Testis (tissue), 3 donors: ENCODE measurements around the gene GSC. TPM values are rescaled to one million over a fixed set of nuclear protein-coding genes. Genes with fewer than 3 reads are reported as not detected.
A peak's percentile ranks its signal among the peaks of the same experiment; 100 is the strongest.
"Not testable (repeated sequence)": the region's sequence is repeated elsewhere in the genome, so short reads cannot be mapped to it uniquely, and the experiment has no call there.

Experiments used
- DNase-seq: peaks from one replicate; pipeline ENCODE4 v3.0.0-alpha.2; 2019
- H3K27ac ChIP-seq, 2 donors: fragments of 200-600 bp; sonication (generic); one replicate each; pipeline ENCODE4 v1.5.1; 2019
- H3K27me3 ChIP-seq: fragments of 200-600 bp; sonication (generic); one replicate; pipeline ENCODE4 v1.5.1; 2019
- H3K36me3 ChIP-seq: fragments of 200-600 bp; sonication (generic); one replicate; pipeline ENCODE4 v1.5.1; 2017; ENCODE audit warnings: low read depth; ENCODE audit errors: missing control alignments
- H3K4me1 ChIP-seq: fragments of 200-600 bp; sonication (generic); one replicate; pipeline ENCODE4 v1.5.1; 2019
- H3K4me3 ChIP-seq, 2 donors: fragments of 200-600 bp; sonication (generic); one replicate each; pipeline ENCODE4 v1.5.1; 2017 to 2019
- H3K9me3 ChIP-seq: fragments of 200-600 bp; sonication (generic); one replicate; pipeline ENCODE4 v1.5.1; 2017
- POLR2A ChIP-seq: fragments of 450-650 bp; IDR thresholded peaks from one replicate; pipeline ENCODE4 v1.6.1; 2017; ENCODE audit warnings: antibody characterized with exemption, mild to moderate bottlenecking, moderate library complexity
- WGBS, 2 donors: methylation state at CpG; one replicate each; pipeline ENCODE4 v1.1.5; 2018; 5-methylcytosine and 5-hydroxymethylcytosine counted together
- intact Hi-C: fragments of 100-400 bp; cut with DNase I; formaldehyde crosslinking; loops from one replicate; pipeline ENCODE4 v1.15.1; 2023; ENCODE audit warnings: low total_unique reads
- polyA plus RNA-seq: library from polyadenylated mRNA; stranded (reverse); fragments of 350-450 nt; fragmentation: Illumina TruSeq; extraction: RNeasy Lipid Tissue Mini Kit (QIAGEN cat#74804); gene quantifications from one replicate; pipeline ENCODE4 v1.2.3, GENCODE V29; 2014; ENCODE audit warnings: low read depth, low replicate concordance; ENCODE audit not compliant: insufficient read depth
- total RNA-seq, 2 donors: library from RNA; depleted of rRNA; stranded (reverse); fragments of >200 nt; gene quantifications; one replicate each; pipeline ENCODE4 v1.2.3, GENCODE V29; 2016
- TF ChIP-seq, protein P1 (sequence below), 3 experiments: fragments of 450-650 bp in 2 of 3; fragments of 200-600 bp in 1 of 3; sonication (generic) in 1 of 3; IDR thresholded peaks; one replicate each; pipeline ENCODE4 v1.5.1; 2016 to 2019; ENCODE audit warnings: antibody characterized with exemption in 3 of 3, mild to moderate bottlenecking in 2 of 3, moderate library complexity in 1 of 3

The GSC gene
- total and polyA plus RNA-seq, 3 donors from 2014 or later = 0.51 to 2.0 (median 2.0) TPM

DNA sequence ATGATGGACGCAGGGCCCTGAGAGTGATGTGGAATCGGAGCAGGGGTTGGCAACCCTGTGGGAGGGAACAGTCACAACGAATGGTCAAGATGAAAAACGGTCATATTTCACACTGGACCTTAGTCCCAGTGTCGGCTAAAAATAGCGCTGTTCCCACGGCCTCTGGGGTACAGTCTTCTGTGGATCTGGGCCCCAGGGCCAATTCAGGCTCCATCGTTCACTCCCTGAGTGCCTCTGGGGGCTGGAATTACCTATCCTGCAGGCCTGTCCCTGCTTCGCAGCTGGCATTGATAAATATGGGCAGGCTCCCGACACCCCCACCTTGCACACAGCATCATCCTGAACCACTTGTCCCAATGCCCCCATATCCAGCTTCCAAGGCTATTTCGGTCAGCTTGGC lies 18.6 kb downstream of the GSC start:
- 75 to 82% methylated on average over 11 of the region's 11 CpGs for WGBS, 2 donors
- intact Hi-C loops = no loop called here
- DNase-seq = no peak
- Histone ChIP-seq H3K9me3 (no peaks in the 10 kb centered on the region), H3K27me3 (no peaks in the 10 kb centered on the region), H3K36me3 (no peaks in the 10 kb centered on the region), H3K4me3 (no peak overlapping the region), H3K27ac (no peak overlapping the region), H3K4me1 (no peaks in the 10 kb centered on the region)
- no peak for TF ChIP-seq POLR2A
- TF ChIP-seq, protein P1, sequence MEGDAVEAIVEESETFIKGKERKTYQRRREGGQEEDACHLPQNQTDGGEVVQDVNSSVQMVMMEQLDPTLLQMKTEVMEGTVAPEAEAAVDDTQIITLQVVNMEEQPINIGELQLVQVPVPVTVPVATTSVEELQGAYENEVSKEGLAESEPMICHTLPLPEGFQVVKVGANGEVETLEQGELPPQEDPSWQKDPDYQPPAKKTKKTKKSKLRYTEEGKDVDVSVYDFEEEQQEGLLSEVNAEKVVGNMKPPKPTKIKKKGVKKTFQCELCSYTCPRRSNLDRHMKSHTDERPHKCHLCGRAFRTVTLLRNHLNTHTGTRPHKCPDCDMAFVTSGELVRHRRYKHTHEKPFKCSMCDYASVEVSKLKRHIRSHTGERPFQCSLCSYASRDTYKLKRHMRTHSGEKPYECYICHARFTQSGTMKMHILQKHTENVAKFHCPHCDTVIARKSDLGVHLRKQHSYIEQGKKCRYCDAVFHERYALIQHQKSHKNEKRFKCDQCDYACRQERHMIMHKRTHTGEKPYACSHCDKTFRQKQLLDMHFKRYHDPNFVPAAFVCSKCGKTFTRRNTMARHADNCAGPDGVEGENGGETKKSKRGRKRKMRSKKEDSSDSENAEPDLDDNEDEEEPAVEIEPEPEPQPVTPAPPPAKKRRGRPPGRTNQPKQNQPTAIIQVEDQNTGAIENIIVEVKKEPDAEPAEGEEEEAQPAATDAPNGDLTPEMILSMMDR (IDR thresholded peaks at IDR 0.05) = no peak

DNA sequence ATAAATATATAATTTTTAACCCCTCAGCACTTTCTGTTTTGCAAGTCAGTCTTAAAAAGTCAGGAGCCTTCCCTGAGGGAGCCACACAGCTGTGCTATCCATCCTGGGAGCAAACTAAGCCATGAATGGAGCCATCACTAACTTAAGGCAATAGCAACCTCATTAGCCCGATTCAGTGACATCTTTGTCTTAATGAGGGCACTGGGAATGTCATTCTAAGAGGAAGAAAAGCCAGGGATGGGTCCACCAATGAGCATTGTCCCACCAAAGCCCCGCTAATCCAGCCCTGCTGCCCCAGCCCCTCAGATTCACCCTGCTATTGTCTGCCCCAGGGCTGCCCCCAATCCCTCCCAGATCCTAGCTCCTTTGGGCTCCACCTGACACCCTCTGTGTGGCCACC lies 19.5 kb downstream of the GSC start:
- Histone ChIP-seq H3K27me3 (no peaks in the 10 kb centered on the region), H3K27ac (no peak overlapping the region), H3K4me3 (no peak overlapping the region), H3K9me3 (no peaks in the 10 kb centered on the region), H3K4me1 (no peaks in the 10 kb centered on the region), H3K36me3 (no peaks in the 10 kb centered on the region)
- no peak for TF ChIP-seq POLR2A
- DNase-seq = no peak
- intact Hi-C loops = no loop called here
- 90 to 91% methylated on average over 2 of the region's 2 CpGs for WGBS, 2 donors

DNA sequence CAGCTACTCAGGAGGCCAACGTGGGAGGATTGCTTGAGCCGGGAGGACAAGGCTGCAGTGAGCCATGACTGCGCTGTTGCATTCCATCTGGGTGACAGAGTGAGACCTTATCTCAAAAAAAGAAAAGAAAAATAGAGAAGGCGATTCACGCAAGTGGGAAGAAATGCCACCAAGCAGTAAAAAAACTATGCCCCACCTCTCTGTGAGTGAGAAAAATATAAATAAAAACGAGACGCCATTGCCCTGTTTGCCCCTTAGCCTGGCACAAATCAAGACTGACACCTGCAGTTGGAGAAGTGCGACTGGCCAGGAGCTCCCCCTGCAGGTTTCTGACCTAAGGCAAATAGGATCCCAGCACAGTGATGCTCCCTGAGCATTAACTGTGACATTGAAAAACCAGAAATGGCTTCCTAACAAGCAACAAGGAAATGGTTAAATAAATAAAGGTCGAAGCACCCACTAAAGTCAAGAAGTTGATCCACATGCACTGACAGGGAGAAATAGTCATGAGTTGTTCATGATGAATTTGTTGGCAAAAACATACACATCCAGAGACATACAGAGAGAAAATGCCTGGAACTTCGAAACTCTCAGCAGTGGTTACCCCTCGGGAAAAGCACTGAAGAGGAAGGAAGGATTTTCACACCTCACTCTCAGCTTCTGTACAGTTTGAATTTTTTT lies 21.1 kb downstream of the GSC start:
- Histone ChIP-seq H3K27me3 (no peaks in the 10 kb centered on the region), H3K4me1 (no peaks in the 10 kb centered on the region), H3K27ac (no peak overlapping the region), H3K36me3 (no peaks in the 10 kb centered on the region), H3K4me3 (no peak overlapping the region), H3K9me3 (no peaks in the 10 kb centered on the region)
- WGBS, 2 donors = 41 to 42% methylated on average over 11 of the region's 11 CpGs
- TF ChIP-seq, protein P1 (IDR thresholded peaks at IDR 0.05) = peak in 2 of 3 experiments; percentile 22 to 48
- no peak for TF ChIP-seq POLR2A
- peak; percentile 71 for DNase-seq
- intact Hi-C loops = no loop called here

DNA sequence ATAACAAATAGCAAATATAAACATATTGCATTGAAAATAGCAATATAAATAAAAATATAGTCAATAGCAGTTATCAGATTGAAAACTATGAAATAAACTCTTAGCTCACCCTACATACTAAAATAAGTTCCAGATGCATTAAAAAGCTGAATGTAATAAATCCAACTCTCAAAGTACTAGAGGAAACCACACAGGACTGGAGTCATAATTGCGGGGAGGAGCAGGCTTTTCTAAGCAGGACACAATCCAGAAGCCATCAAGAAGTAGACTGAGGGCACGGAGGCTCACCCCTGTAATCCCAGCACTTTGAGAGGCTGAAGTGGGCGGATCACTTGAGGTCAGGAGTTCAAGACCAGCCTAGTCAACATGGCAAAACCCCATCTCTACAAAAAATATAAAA lies 22.2 kb downstream of the GSC start:
- Histone ChIP-seq H3K27ac (no peak overlapping the region), H3K9me3 (no peaks in the 10 kb centered on the region), H3K4me3 (no peak overlapping the region), H3K36me3 (no peaks in the 10 kb centered on the region), H3K27me3 (no peaks in the 10 kb centered on the region), H3K4me1 (no peaks in the 10 kb centered on the region)
- no peak for TF ChIP-seq POLR2A
- TF ChIP-seq, protein P1 (IDR thresholded peaks at IDR 0.05) = no peak
- 62 to 86% methylated on average over 3 of the region's 3 CpGs for WGBS, 2 donors
- intact Hi-C loops = no loop called here
- no peak for DNase-seq

- H3K27ac ChIP-seq, intact Hi-C loops, H3K4me3 ChIP-seq, H3K4me1 ChIP-seq, DNase-seq, H3K36me3 ChIP-seq, H3K27me3 ChIP-seq, H3K9me3 ChIP-seq: not testable (repeated sequence)
- 92 to 93% methylated on average over 7 of the region's 7 CpGs for WGBS, 2 donors
Observed at GRCh38 chr14:94747153-94747552, 22.8 kb downstream of the GSC start.

- H3K4me3 ChIP-seq = no peak overlapping the region
- no peaks in the 10 kb centered on the region for H3K36me3 ChIP-seq
- 91 to 97% methylated on average over 3 of the region's 3 CpGs for WGBS, 2 donors
- TF ChIP-seq, protein P1 (IDR thresholded peaks at IDR 0.05) = no peak
- TF ChIP-seq POLR2A = no peak
- H3K27me3 ChIP-seq = no peaks in the 10 kb centered on the region
- no peaks in the 10 kb centered on the region for H3K4me1 ChIP-seq
- intact Hi-C loops = no loop called here
- H3K27ac ChIP-seq = no peak overlapping the region
- no peak for DNase-seq
- no peaks in the 10 kb centered on the region for H3K9me3 ChIP-seq
Observed at GRCh38 chr14:94746131-94746530, 23.8 kb downstream of the GSC start.
